Activated CD8-positive, alpha-beta memory T cell treated with anti-CD3 and anti-CD28 coated beads for 36 hours (primary cell): ENCODE measurements around the gene SNAI1. TPM values are rescaled to one million over a fixed set of nuclear protein-coding genes. Genes with fewer than 3 reads are reported as not detected.
"Not testable (repeated sequence)": the region's sequence is repeated elsewhere in the genome, so short reads cannot be mapped to it uniquely, and the experiment has no call there.

Experiments used
- CTCF ChIA-PET: fragments of 350-600 bp; sonication (Branson Sonifier 250); formaldehyde crosslinking; loops from one replicate; lab custom pipeline; 2021; ENCODE audit warnings: antibody characterized with exemption; lab: Charles Lee
- POLR2A ChIA-PET: fragments of 350-600 bp; sonication (Branson Sonifier 250); formaldehyde crosslinking; loops from one replicate; lab custom pipeline; 2021; ENCODE audit warnings: antibody characterized with exemption; lab: Charles Lee
- total RNA-seq, 2 experiments: library from RNA; stranded (reverse); gene quantifications; one replicate each; pipeline ENCODE4 v1.2.3, GENCODE V29; 2021

Gene SNAI1
- total RNA-seq, 2 experiments from 2014 or later: 0.40 to 0.52 TPM

DNA sequence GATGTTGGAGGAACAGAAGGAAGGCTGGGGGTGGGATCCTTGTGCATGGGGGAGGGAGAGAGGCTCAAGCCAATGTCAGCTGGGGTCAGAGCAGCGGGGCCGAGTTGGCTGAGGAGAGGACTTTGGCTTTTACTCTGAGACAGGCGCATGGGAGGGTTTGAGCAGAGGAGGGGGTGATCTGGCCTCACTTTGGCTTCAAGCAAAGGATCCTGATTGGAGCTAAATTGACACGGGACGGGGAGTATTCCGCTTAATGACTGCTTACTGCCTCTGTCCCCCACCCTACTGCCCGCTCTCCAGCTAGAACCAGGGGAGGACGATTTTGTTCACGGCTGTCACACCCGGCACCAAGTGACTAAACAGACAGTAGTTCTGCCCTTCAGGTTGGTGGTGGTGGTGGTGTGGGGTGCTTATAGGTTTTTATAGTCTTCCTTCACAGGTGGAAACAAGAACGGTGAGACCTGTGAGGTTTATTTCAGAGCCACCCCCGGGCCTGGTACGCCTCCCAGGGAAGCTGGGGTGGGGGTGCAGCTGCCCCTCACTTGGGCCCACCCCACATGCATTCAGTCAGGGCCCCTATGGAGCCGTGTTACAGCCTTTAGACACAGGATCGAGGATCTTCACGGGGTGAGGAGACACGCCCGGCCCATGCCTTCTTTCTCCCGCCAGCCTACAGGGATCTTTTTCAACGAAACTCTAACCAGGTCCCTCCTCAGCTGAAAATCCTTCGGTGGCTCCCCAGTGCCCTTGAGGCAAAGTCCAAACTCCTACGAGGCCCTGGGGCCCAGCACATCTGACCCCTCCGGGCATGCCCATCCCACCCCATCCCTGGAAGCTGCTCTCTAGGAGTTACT is 1.3 kb upstream of the SNAI1 start:
- POLR2A ChIA-PET: no interaction called here
- CTCF ChIA-PET: interaction anchor here (0.6 to 12.2 kb wide), 9 partner anchors 13 to 198 kb away, joined by 3 to 246 read pairs (median 4); no protein-coding TSS in a partner anchor

GRCh38 chr20:49982072-49982345 is 771 bp upstream of the SNAI1 start:
- ChIA-PET POLR2A (no interaction called here), CTCF (interaction anchor here (0.7 to 12.2 kb wide), 5 partner anchors 12 to 187 kb away, joined by 3 to 246 read pairs (median 4); no protein-coding TSS in a partner anchor)

GRCh38 chr20:49983123-49983847 is 505 bp downstream of the SNAI1 start:
- POLR2A ChIA-PET: no interaction called here

GRCh38 chr20:49983848-49984408 is 1.1 kb downstream of the SNAI1 start:
- ChIA-PET CTCF (interaction anchor here (12.2 kb wide), 1 partner anchor 89 kb away, joined by 246 read pairs; no protein-coding TSS in a partner anchor), POLR2A (interaction anchor here (0.5 kb wide), 1 partner anchor 544 kb away, joined by 3 read pairs; no protein-coding TSS in a partner anchor)

More at GRCh38 chr20:49983123-49983847, 505 bp downstream of the SNAI1 start:
- CTCF ChIA-PET: interaction anchor here (12.2 kb wide), 1 partner anchor 89 kb away, joined by 246 read pairs; no protein-coding TSS in a partner anchor

DNA sequence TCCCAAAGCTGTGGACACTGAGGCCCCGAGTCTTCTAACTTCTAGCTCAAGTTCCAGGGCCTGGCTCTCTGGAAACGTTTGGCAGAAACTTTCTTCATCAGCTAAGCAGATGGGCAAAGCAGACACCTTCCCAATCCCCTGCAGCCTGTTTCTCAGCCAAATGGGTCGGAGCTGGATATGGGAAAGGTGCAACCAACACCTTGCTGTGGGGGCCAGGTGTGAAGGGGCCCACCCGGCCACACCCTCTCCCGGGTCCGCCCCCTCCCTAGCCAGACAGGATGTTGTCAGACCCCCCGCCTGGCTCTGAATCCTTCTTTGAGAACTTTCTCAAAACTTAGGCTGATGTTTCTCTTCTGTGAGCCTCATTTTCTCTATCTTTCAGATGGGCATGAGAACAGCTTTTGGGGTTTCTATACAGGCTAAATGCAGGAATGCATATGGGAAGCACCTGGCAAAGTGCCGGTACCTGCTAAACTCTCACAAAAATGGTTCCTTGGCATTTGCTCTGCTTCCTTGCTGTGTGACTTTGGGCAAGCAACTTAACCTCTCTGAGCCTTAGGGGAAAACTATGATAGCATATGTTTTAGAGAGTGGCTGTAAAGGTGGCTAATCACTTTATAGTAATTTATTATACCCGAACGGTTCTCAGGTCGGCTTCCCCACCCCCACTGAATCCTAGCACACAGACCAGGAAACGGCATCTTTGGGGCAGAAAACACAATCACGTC is 1.8 kb downstream of the SNAI1 start:
- POLR2A ChIA-PET: interaction anchor here (0.5 kb wide), 1 partner anchor 544 kb away, joined by 3 read pairs; no protein-coding TSS in a partner anchor

GRCh38 chr20:49985157-49985556 is 2.4 kb downstream of the SNAI1 start:
- ChIA-PET POLR2A (no interaction called here), CTCF (interaction anchor here (0.6 kb wide), 1 partner anchor 49 kb away, joined by 5 read pairs; no protein-coding TSS in a partner anchor)

More for the DNA sequence above, 1.8 kb downstream of the SNAI1 start:
- CTCF ChIA-PET: interaction anchor here (12.2 kb wide), 1 partner anchor 88 kb away, joined by 246 read pairs; no protein-coding TSS in a partner anchor

DNA sequence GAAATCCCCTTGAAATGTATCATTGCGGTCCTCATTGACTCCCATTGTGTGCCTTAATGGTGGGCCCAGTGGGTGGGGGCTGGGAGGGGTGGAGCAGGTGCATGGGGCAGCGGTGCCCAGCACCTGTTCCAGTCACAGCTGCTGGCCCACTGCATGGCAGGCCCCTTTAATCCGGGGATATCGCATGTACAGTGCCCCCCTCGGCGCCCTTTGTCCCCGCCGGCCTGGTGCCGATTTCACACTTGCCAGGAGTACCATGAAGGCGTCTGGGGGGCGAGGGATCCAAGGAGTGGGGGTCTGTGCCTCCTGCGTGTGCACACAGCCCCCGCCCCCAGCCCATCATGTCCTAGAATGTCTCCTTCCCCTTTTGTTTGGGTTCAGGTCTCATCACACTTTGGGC is 2.8 kb downstream of the SNAI1 start:
- ChIA-PET CTCF (interaction anchor here (0.6 to 1.4 kb wide), 2 partner anchors 48 to 86 kb away, joined by 5 to 9 read pairs; no protein-coding TSS in a partner anchor), POLR2A (no interaction called here)

DNA sequence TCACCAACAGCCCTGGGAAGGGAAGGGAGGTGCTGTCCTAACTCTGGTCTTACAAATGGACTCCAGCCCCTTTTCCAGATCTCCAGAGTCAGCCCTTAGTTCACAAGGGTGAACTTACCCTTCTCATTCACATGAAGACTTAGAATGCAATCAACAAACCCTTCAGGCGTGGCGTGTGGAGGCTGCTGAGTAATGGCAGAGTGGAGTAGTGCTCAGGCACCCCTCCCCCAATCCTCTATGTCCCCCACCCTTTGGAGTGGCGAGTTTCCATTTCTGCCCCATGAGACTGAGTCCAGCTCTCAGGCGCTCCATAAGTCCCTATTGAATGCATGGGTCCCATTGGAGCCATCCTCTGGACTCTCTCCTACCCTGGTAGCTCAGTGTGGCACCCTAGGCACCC is 3.3 kb downstream of the SNAI1 start:
- ChIA-PET CTCF (interaction anchor here (1.1 to 1.4 kb wide), 2 partner anchors 85 to 99 kb away, joined by 4 to 9 read pairs; no protein-coding TSS in a partner anchor), POLR2A (no interaction called here)

- ChIA-PET POLR2A (no interaction called here), CTCF (interaction anchor here (1.0 to 5.6 kb wide), 4 partner anchors 9 to 98 kb away, joined by 3 to 27 read pairs (median 6); no protein-coding TSS in a partner anchor)
These were observed 4.5 kb downstream of the SNAI1 start for GRCh38 chr20:49987015-49987867.

- POLR2A ChIA-PET: no interaction called here
These were observed 5.3 kb downstream of the SNAI1 start for GRCh38 chr20:49987868-49988690.

DNA sequence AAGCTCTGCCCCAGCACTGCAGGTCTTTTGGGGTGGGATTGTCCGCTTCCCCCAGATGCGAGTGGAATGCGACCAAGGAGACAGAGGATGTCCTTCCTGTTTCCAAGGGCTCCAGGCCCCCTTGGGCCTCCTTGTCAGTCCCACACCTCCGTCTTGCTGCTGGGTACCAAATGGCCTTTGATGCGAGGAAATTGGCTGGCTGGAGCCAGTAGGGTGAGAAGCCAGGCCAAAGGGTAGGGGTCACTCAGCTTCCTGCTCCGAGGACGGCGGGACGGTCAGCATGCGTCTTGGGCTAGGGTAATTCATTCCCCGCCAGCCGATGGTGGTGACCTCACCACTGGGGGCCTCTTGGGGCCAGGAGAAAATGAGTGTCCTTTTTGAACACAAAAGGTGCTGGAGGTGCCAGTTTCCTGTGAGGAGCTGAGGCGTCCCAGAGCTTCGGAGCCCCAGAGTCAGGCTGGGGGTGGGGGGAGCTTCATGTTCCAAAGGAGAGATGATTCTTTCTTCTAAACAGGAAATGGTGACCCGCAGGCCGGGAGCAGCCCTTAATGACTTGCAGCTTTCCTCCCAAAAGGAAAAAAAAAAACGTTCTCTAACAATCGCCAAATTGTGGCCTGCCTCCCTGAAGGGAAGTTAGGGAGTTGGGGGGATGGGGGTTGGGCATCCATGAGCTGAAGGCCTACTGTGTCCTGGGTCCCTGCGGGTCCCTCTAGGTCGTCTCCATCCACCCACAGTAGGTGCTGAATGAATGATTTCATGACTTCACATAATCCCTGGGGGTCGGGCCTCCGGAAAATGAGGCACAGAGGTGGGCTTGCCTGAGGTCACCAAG is 6.7 kb downstream of the SNAI1 start:
- ChIA-PET POLR2A (no interaction called here), CTCF (interaction anchor here (1.7 to 5.6 kb wide), 2 partner anchors 10 to 82 kb away, joined by 6 to 27 read pairs; no protein-coding TSS in a partner anchor)

More at GRCh38 chr20:49987868-49988690, 5.3 kb downstream of the SNAI1 start:
- CTCF ChIA-PET: interaction anchor here (0.7 to 5.6 kb wide), 4 partner anchors 9 to 83 kb away, joined by 3 to 27 read pairs (median 4); no protein-coding TSS in a partner anchor

DNA sequence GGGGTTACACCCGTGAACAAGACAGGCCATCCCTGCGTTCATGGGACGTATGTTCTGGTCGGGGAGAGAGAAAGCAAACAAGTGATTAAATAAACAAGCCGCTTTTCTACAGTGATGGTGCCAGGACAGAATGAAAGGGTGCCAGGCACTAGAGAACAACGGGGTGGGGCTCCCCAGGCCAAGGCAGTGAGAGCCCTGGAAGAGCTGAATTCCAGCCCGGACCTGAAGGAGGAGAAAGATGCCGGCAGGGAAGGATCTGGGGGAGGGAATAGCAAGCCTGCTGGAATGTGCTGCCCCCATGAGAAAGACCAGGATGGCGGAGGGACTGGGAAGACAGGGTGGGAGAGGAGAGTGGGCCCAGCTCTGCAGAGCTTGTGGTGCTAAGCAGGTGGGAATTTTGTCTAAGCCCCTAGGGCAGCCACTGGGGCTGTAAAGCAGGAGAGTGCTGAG is 7.5 kb downstream of the SNAI1 start:
- ChIA-PET CTCF (interaction anchor here (1.7 to 5.6 kb wide), 2 partner anchors 11 to 81 kb away, joined by 6 to 27 read pairs; no protein-coding TSS in a partner anchor), POLR2A (no interaction called here)

- CTCF ChIA-PET: interaction anchor here (1.6 kb wide), 1 partner anchor 11 kb away, joined by 3 read pairs; no protein-coding TSS in a partner anchor
These were observed 10.5 kb downstream of the SNAI1 start for GRCh38 chr20:49993301-49993751.

DNA sequence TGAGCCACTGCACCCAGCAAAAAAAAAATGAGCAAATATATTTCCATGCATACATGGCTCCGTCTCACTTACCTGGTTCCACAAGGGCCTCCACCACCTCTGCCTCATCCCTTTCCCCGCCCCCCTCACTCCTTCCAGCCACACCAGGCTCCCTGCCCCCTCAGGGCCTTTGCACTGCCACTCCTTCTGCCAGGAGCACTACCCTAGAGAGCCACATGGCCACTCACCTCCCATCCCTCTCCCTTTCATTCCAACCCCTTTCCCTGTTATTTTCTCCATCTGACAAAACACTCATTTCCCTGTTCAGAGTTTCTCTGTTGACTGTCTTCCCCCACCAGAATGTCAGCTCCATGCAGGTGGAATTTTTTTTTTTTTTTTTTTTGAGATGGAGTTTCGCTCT is 12.8 kb downstream of the SNAI1 start:
- ChIA-PET CTCF (interaction anchor here (1.4 kb wide), 1 partner anchor 76 kb away, joined by 3 read pairs; no protein-coding TSS in a partner anchor), POLR2A (no interaction called here)

More at GRCh38 chr20:49993301-49993751, 10.5 kb downstream of the SNAI1 start:
- POLR2A ChIA-PET: no interaction called here

DNA sequence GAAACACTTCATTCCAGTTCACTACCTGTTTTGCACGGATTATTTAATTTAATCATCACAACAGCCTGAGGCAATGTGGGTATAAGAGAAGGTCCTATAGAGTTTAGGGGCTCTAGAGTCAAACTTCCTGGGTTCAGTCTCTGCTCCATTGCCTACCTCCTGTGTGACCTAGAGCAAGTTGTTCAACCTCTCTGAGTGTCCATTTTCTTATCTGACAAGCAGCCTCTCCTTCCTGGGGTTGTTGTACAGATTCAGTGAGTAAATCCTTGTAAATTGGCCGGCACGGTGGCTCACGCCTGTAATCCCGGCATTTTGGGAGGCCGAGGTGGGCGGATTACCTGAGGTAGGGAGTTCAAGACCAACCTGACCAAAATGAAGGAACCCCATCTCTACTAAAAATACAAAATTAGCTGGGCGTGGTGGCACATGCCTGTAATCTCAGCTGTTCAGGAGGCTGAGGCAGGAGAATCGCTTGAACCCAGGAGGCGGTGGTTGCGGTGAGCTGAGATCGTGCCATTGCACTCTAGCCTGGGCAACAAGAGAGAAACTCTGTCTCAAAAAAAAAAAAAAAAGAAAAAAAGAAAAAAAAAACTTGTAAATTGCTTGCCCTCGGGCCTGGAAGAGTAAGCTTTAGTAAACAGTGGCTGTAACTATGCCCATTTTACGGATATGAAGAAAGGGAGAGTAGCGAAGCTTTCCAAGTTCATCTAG is 15.9 kb downstream of the SNAI1 start:
- POLR2A ChIA-PET: not testable (repeated sequence)
- CTCF ChIA-PET: interaction anchor here (0.7 kb wide), 1 partner anchor 19 kb away, joined by 3 read pairs; no protein-coding TSS in a partner anchor
